HepG2 (cell line): ENCODE measurements around the gene CCDC178. TPM values are rescaled to one million over a fixed set of nuclear protein-coding genes. Genes with fewer than 3 reads are reported as not detected.

Experiments used
- ATAC-seq: fragments of 200-7000 bp; cut with Tn5 transposase; 3 replicates; pipeline ENCODE4 v1.9.1; 2020; ENCODE audit warnings: mild to moderate bottlenecking, moderate library complexity
- BruUV-seq: library from RNA; stranded (reverse); fragments of 400-500 nt; replicated peaks from 2 replicates; lab custom pipeline; 2021; lab: Mats Ljungman, UMichigan
- CTCF ChIA-PET: fragments of 300-600 bp; formaldehyde crosslinking; extraction: SDS; loops from one replicate; lab custom pipeline; 2021; ENCODE audit warnings: low total read pairs, inconsistent platforms, low intra/inter-chr PET ratio; lab: Yijun Ruan, JAX
- POLR2A ChIA-PET: fragments of 350-600 bp; sonication (Branson Sonifier 250); formaldehyde crosslinking; loops from one replicate; lab custom pipeline; 2020; ENCODE audit warnings: antibody characterized with exemption, inconsistent platforms; lab: Yijun Ruan, JAX
- DNase-seq: peaks from one replicate; pipeline ENCODE4 v3.0.0-alpha.2; 2015; ENCODE audit warnings: low spot score
- FAIRE-seq: peaks from 3 replicates; lab custom pipeline; 2011; peaks lifted over from hg19 to GRCh38; lab: Jason Lieb, UNC
- H2AFZ ChIP-seq: one replicate; pipeline ENCODE4 v1.6.1; 2011; ENCODE audit warnings: low read length, inconsistent platforms
- H3K27ac ChIP-seq: fragments of 300-600 bp; 3 replicates; pipeline ENCODE4 v1.8.0; 2011; ENCODE audit warnings: mixed run types, mild to moderate bottlenecking, mixed read lengths, low read length, inconsistent platforms; ENCODE audit not compliant: insufficient read depth; ENCODE audit errors: extremely low read length
- H3K27me3 ChIP-seq, 2 experiments: fragments of 200-600 bp in 1 of 2; 2 replicates in 1 of 2; 3 replicates in 1 of 2; pipeline versions ENCODE4 v1.6.0 to v1.8.0; 2011; ENCODE audit warnings: low read length in 2 of 2, mild to moderate bottlenecking in 2 of 2, moderate library complexity in 2 of 2, inconsistent platforms in 1 of 2; ENCODE audit not compliant: insufficient read depth in 2 of 2, control insufficient read depth in 1 of 2
- H3K36me3 ChIP-seq, 2 experiments: fragments of 200-600 bp in 1 of 2; replicated peaks in 1 of 2; 2 replicates in 1 of 2; 3 replicates in 1 of 2; pipeline versions ENCODE4 v1.5.1 to v1.8.0; 2011; ENCODE audit warnings: low read length in 2 of 2, inconsistent platforms in 1 of 2; ENCODE audit not compliant: insufficient read depth in 2 of 2, control insufficient read depth in 1 of 2
- H3K4me1 ChIP-seq: 2 replicates; pipeline ENCODE4 v1.5.1; 2012; ENCODE audit warnings: low read length, inconsistent platforms; ENCODE audit not compliant: insufficient read depth
- H3K4me2 ChIP-seq: 2 replicates; pipeline ENCODE4 v1.6.0; 2011; ENCODE audit warnings: low read depth, low read length, inconsistent platforms
- H3K4me3 ChIP-seq, 3 experiments: fragments of 200-600 bp in 1 of 3; sonication (generic), shearing (Covaris generic) in 1 of 3; replicated peaks in 1 of 3; 2 replicates each; pipeline ENCODE4 v1.5.1; 2011 to 2016; ENCODE audit warnings: low read length in 3 of 3, inconsistent platforms in 2 of 3, low read depth in 2 of 3, mild to moderate bottlenecking in 2 of 3, control low read depth in 1 of 3, mixed read lengths in 1 of 3; ENCODE audit not compliant: insufficient read depth in 1 of 3
- H3K79me2 ChIP-seq: one replicate; pipeline ENCODE4 v1.6.1; 2011; ENCODE audit warnings: low read length, inconsistent platforms; ENCODE audit not compliant: insufficient read depth
- H3K9ac ChIP-seq: 2 replicates; pipeline ENCODE4 v1.6.0; 2011; ENCODE audit warnings: mild to moderate bottlenecking, low read depth, low read length, inconsistent platforms; ENCODE audit not compliant: insufficient read depth
- H3K9me3 ChIP-seq: 2 replicates; pipeline ENCODE4 v1.5.1; 2012; ENCODE audit warnings: mild to moderate bottlenecking, low read length
- H4K20me1 ChIP-seq: 2 replicates; pipeline ENCODE4 v1.6.0; 2011; ENCODE audit warnings: inconsistent platforms, mild to moderate bottlenecking, low read length, moderate library complexity; ENCODE audit not compliant: insufficient read depth
- HMG20A ChIP-seq: IDR thresholded peaks from 2 replicates; pipeline ENCODE4 v1.6.1; 2016; ENCODE audit warnings: borderline replicate concordance
- JUND ChIP-seq: sonication (generic); formaldehyde crosslinking; IDR thresholded peaks from 2 replicates; pipeline ENCODE4 v1.8.0; 2022; ENCODE audit warnings: mild to moderate bottlenecking, missing genetic modification reagents
- MTA1 ChIP-seq: sonication (generic); formaldehyde crosslinking; IDR thresholded peaks from 2 replicates; pipeline ENCODE4 v1.4.0; 2020; ENCODE audit warnings: missing genetic modification reagents, mild to moderate bottlenecking, borderline replicate concordance
- PRMT3 ChIP-seq: sonication (generic); formaldehyde crosslinking; IDR thresholded peaks from 2 replicates; pipeline ENCODE4 v1.8.1; 2022; ENCODE audit warnings: low read depth, mild to moderate bottlenecking, moderate library complexity, missing genetic modification reagents, borderline replicate concordance
- ZFP1 ChIP-seq: IDR thresholded peaks from 2 replicates; pipeline ENCODE4 v1.6.1; 2016
- WGBS: methylation state at CpG from one replicate; pipeline ENCODE4 v1.1.6; 2017; ENCODE audit warnings: low lambda C conversion rate; 5-methylcytosine and 5-hydroxymethylcytosine counted together
- in situ Hi-C: cut with HindIII; loops from 2 replicates; pipeline ENCODE4 v1.10.0; 2017; ENCODE audit warnings: low pct_unique_long_range_greater_than_20kb; ENCODE audit not compliant: extremely low pct_ligation_motif_present
- intact Hi-C: fragments of 100-400 bp; cut with micrococcal nuclease; formaldehyde crosslinking; loops from one replicate; pipeline ENCODE4 v1.10.0; 2022; ENCODE audit not compliant: unreplicated experiment
- polyA plus RNA-seq, 8 experiments: library from polyadenylated mRNA; depleted of rRNA in 3 of 8; stranded (reverse) in 7 of 8; unstranded in 1 of 8; fragments of >200 nt; fragmentation: Illumina TruSeq in 4 of 8; extraction: Trizol in 4 of 8; gene quantifications; 2 replicates each; pipeline versions ENCODE4 v1.2.1 to v1.2.3, GENCODE V29; 2011 to 2016; ENCODE audit warnings: low read depth in 4 of 8, missing spikeins in 1 of 8, mixed read lengths in 1 of 8; ENCODE audit not compliant: insufficient read depth in 1 of 8
- total RNA-seq, 5 experiments: library from RNA; depleted of rRNA; stranded (reverse); fragments of >200 nt; fragmentation: Illumina TruSeq; extraction: Trizol; gene quantifications; 2 replicates each; pipeline ENCODE4 v1.2.3, GENCODE V29; 2016; ENCODE audit warnings: low read depth in 1 of 5
- TF ChIP-seq, protein P1 (sequence below): sonication (generic); formaldehyde crosslinking; conservative IDR thresholded peaks from 2 replicates; pipeline ENCODE4 v1.8.0; 2022; ENCODE audit warnings: missing genetic modification reagents
- TF ChIP-seq, protein P2 (sequence below): IDR thresholded peaks from 2 replicates; pipeline ENCODE4 v1.6.1; 2016; ENCODE audit warnings: missing compliant biosample characterization, missing genetic modification reagents, borderline replicate concordance
- TF ChIP-seq, protein P3 (sequence below): sonication (generic); formaldehyde crosslinking; IDR thresholded peaks from 2 replicates; pipeline ENCODE4 v1.4.0; 2020; ENCODE audit warnings: missing genetic modification reagents

The CCDC178 gene
- total and polyA plus RNA-seq, 2 of the 13 experiments (the other 11 are each of a cell fraction or from before 2014, with no cell fraction given) = not detected

DNA sequence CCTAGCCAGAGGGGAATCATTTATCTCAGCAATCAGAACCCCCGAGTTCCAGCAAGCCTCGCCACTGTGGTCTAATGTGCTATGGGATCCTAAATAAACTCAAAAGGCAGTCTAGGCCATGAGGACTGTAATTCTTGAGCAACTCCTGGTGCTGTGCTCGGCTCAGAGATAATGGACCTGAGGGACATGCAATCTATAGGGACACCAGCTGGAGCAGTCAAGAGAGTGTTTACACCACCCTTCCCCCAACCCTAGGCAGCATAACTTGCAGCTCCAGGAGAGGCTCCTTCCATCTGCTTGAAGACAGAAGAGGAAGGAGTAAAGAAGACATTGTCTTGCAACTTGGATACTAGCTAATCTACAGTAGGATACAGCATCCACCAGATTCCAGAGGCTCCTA lies 442.2 kb downstream of the CCDC178 start:
- FAIRE-seq = no peak

More for the DNA sequence above, 442.2 kb downstream of the CCDC178 start:
- H3K36me3 ChIP-seq = no peaks in the 10 kb centered on the region
- BruUV-seq = no TSS peak
- no peak overlapping the region for H3K4me2 ChIP-seq
- no peak overlapping the region for H3K4me3 ChIP-seq
- no peaks in the 10 kb centered on the region; a peak in 1 of 5 replicates for H3K27me3 ChIP-seq
- H3K9ac ChIP-seq = no peak overlapping the region
- no peak overlapping the region for H2AFZ ChIP-seq
- ChIA-PET POLR2A (no interaction called here), CTCF (no interaction called here)
- no peaks in the 10 kb centered on the region for H3K9me3 ChIP-seq
- in situ Hi-C loops = no loop called here
- intact Hi-C loops = no loop called here
- ATAC-seq (peak; percentile 66), DNase-seq (no peak)
- TF ChIP-seq PRMT3 (no peak), ZFP1 (CRISPR knock-in tag) (no peak), MTA1 (no peak), JUND (CRISPR knock-in tag) (no peak), HMG20A (CRISPR knock-in tag) (no peak)
- TF ChIP-seq, protein P1, sequence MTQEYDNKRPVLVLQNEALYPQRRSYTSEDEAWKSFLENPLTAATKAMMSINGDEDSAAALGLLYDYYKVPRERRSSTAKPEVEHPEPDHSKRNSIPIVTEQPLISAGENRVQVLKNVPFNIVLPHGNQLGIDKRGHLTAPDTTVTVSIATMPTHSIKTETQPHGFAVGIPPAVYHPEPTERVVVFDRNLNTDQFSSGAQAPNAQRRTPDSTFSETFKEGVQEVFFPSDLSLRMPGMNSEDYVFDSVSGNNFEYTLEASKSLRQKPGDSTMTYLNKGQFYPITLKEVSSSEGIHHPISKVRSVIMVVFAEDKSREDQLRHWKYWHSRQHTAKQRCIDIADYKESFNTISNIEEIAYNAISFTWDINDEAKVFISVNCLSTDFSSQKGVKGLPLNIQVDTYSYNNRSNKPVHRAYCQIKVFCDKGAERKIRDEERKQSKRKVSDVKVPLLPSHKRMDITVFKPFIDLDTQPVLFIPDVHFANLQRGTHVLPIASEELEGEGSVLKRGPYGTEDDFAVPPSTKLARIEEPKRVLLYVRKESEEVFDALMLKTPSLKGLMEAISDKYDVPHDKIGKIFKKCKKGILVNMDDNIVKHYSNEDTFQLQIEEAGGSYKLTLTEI (CRISPR knock-in tag) = no peak
- TF ChIP-seq, protein P2, sequence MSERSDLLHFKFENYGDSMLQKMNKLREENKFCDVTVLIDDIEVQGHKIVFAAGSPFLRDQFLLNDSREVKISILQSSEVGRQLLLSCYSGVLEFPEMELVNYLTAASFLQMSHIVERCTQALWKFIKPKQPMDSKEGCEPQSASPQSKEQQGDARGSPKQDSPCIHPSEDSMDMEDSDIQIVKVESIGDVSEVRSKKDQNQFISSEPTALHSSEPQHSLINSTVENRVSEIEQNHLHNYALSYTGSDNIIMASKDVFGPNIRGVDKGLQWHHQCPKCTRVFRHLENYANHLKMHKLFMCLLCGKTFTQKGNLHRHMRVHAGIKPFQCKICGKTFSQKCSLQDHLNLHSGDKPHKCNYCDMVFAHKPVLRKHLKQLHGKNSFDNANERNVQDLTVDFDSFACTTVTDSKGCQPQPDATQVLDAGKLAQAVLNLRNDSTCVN (CRISPR knock-in tag) = no peak
- TF ChIP-seq, protein P3, sequence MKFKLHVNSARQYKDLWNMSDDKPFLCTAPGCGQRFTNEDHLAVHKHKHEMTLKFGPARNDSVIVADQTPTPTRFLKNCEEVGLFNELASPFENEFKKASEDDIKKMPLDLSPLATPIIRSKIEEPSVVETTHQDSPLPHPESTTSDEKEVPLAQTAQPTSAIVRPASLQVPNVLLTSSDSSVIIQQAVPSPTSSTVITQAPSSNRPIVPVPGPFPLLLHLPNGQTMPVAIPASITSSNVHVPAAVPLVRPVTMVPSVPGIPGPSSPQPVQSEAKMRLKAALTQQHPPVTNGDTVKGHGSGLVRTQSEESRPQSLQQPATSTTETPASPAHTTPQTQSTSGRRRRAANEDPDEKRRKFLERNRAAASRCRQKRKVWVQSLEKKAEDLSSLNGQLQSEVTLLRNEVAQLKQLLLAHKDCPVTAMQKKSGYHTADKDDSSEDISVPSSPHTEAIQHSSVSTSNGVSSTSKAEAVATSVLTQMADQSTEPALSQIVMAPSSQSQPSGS = no peak
- 0% methylated on average over 3 of the region's 3 CpGs for WGBS
- no peaks in the 10 kb centered on the region for H4K20me1 ChIP-seq
- no peaks in the 10 kb centered on the region for H3K4me1 ChIP-seq
- no peaks in the 10 kb centered on the region for H3K79me2 ChIP-seq
- no peak overlapping the region for H3K27ac ChIP-seq
